ENCODE data around the gene PRODH2. TPM values are rescaled to one million over a fixed set of nuclear protein-coding genes. Genes with fewer than 3 reads are reported as not detected.
A peak's percentile ranks its signal among the peaks of the same experiment; 100 is the strongest.

PRODH2 gene
- total and polyA plus RNA-seq, 2 of the 13 experiments (the other 11 are each of a cell fraction or from before 2014, with no cell fraction given): 86.7 to 118 TPM

DNA sequence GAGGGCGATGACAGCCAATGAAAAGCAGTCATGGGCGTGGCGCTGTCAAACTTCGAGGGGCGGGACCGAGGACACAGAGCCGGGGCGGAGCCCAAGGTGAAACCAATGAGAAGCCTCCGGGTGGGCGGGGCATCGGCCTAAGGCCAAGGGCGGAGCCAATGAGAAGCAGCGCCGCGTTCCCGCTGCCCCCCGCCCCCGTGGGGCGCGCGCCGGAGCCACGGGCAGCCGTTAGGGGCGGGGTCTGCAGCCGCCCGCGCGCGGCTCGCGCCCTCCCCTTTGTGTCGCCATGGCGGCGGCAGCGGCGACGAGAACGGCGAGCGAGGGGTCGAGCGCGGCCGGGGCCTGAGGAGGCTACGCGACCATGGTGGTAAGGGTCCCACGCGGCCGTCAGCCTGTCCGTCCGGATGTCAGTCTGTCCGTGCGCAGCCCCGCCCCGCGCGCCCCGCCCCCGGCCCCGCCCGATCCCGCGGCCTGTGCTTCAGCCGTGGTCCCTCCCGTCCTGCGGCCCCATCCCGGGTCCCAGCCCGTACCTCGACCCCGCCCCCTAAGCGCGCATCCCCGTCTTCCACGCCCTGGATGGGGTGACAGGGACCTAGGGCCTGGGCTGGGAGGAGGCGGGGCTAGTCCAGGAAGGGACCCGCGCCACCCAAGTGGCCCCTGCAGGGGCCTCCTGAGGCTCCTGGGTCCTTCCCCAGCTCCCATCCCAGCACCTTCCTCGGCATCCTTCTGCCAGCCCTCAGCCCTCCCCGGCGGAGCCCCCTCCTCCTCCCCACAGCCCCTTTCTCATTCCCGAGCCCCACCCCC, 37.1 kb downstream of the PRODH2 start, which contains the start of gene ARHGAP33 (continued):
- TF ChIP-seq, protein P1, sequence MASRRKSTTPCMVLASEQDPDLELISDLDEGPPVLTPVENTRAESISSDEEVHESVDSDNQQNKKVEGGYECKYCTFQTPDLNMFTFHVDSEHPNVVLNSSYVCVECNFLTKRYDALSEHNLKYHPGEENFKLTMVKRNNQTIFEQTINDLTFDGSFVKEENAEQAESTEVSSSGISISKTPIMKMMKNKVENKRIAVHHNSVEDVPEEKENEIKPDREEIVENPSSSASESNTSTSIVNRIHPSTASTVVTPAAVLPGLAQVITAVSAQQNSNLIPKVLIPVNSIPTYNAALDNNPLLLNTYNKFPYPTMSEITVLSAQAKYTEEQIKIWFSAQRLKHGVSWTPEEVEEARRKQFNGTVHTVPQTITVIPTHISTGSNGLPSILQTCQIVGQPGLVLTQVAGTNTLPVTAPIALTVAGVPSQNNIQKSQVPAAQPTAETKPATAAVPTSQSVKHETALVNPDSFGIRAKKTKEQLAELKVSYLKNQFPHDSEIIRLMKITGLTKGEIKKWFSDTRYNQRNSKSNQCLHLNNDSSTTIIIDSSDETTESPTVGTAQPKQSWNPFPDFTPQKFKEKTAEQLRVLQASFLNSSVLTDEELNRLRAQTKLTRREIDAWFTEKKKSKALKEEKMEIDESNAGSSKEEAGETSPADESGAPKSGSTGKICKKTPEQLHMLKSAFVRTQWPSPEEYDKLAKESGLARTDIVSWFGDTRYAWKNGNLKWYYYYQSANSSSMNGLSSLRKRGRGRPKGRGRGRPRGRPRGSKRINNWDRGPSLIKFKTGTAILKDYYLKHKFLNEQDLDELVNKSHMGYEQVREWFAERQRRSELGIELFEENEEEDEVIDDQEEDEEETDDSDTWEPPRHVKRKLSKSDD (CRISPR knock-in tag; IDR thresholded peaks at IDR 0.05; ENCODE audit: low read depth): no peak
- no peak for TF ChIP-seq TBX3 (IDR thresholded peaks at IDR 0.05; ENCODE audit: borderline replicate concordance)
- TF ChIP-seq ZNF781 (CRISPR knock-in tag; IDR thresholded peaks at IDR 0.05; ENCODE audit: borderline replicate concordance, not compliant biosample characterization): no peak
- TF ChIP-seq ZNF205 (CRISPR knock-in tag; IDR thresholded peaks at IDR 0.05): no peak
- peak; percentile 48; the same call in 1 of the 2 replicates for TF ChIP-seq MYC (CRISPR knock-in tag; IDR thresholded peaks at IDR 0.05; ENCODE audit: borderline replicate concordance)
- TF ChIP-seq ZFP36 (IDR thresholded peaks at IDR 0.05; ENCODE audit: borderline replicate concordance, low read depth, low read length, partially characterized antibody): no peak
- TF ChIP-seq, protein P2, sequence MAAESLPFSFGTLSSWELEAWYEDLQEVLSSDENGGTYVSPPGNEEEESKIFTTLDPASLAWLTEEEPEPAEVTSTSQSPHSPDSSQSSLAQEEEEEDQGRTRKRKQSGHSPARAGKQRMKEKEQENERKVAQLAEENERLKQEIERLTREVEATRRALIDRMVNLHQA (CRISPR knock-in tag; IDR thresholded peaks at IDR 0.05): no peak
- TF ChIP-seq RCOR2 (CRISPR knock-in tag; IDR thresholded peaks at IDR 0.05): no peak
- TF ChIP-seq NFE2 (CRISPR knock-in tag; IDR thresholded peaks at IDR 0.05): no peak
- no peak for TF ChIP-seq ZNF552 (CRISPR knock-in tag; IDR thresholded peaks at IDR 0.05; ENCODE audit: borderline replicate concordance)
- TF ChIP-seq, protein P3, sequence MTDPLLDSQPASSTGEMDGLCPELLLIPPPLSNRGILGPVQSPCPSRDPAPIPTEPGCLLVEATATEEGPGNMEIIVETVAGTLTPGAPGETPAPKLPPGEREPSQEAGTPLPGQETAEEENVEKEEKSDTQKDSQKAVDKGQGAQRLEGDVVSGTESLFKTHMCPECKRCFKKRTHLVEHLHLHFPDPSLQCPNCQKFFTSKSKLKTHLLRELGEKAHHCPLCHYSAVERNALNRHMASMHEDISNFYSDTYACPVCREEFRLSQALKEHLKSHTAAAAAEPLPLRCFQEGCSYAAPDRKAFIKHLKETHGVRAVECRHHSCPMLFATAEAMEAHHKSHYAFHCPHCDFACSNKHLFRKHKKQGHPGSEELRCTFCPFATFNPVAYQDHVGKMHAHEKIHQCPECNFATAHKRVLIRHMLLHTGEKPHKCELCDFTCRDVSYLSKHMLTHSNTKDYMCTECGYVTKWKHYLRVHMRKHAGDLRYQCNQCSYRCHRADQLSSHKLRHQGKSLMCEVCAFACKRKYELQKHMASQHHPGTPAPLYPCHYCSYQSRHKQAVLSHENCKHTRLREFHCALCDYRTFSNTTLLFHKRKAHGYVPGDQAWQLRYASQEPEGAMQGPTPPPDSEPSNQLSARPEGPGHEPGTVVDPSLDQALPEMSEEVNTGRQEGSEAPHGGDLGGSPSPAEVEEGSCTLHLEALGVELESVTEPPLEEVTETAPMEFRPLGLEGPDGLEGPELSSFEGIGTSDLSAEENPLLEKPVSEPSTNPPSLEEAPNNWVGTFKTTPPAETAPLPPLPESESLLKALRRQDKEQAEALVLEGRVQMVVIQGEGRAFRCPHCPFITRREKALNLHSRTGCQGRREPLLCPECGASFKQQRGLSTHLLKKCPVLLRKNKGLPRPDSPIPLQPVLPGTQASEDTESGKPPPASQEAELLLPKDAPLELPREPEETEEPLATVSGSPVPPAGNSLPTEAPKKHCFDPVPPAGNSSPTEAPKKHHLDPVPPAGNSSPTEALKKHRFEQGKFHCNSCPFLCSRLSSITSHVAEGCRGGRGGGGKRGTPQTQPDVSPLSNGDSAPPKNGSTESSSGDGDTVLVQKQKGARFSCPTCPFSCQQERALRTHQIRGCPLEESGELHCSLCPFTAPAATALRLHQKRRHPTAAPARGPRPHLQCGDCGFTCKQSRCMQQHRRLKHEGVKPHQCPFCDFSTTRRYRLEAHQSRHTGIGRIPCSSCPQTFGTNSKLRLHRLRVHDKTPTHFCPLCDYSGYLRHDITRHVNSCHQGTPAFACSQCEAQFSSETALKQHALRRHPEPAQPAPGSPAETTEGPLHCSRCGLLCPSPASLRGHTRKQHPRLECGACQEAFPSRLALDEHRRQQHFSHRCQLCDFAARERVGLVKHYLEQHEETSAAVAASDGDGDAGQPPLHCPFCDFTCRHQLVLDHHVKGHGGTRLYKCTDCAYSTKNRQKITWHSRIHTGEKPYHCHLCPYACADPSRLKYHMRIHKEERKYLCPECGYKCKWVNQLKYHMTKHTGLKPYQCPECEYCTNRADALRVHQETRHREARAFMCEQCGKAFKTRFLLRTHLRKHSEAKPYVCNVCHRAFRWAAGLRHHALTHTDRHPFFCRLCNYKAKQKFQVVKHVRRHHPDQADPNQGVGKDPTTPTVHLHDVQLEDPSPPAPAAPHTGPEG (CRISPR knock-in tag; IDR thresholded peaks at IDR 0.05): no peak
- TF ChIP-seq, protein P4, sequence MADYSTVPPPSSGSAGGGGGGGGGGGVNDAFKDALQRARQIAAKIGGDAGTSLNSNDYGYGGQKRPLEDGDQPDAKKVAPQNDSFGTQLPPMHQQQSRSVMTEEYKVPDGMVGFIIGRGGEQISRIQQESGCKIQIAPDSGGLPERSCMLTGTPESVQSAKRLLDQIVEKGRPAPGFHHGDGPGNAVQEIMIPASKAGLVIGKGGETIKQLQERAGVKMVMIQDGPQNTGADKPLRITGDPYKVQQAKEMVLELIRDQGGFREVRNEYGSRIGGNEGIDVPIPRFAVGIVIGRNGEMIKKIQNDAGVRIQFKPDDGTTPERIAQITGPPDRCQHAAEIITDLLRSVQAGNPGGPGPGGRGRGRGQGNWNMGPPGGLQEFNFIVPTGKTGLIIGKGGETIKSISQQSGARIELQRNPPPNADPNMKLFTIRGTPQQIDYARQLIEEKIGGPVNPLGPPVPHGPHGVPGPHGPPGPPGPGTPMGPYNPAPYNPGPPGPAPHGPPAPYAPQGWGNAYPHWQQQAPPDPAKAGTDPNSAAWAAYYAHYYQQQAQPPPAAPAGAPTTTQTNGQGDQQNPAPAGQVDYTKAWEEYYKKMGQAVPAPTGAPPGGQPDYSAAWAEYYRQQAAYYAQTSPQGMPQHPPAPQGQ (CRISPR knock-in tag; IDR thresholded peaks at IDR 0.05; ENCODE audit: borderline replicate concordance): no peak
- TF ChIP-seq ZMYM4 (CRISPR knock-in tag; IDR thresholded peaks at IDR 0.05): peak; percentile 67; the same call in 1 of the 2 replicates
- no peak for TF ChIP-seq ZNF34 (CRISPR knock-in tag; IDR thresholded peaks at IDR 0.05; ENCODE audit: borderline replicate concordance)
- TF ChIP-seq, protein P5, sequence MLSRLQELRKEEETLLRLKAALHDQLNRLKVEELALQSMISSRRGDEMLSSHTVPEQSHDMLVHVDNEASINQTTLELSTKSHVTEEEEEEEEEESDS (CRISPR knock-in tag; IDR thresholded peaks at IDR 0.05; ENCODE audit: borderline replicate concordance): no peak
